ENCODE measurements around the gene C10orf67.
"Not testable (repeated sequence)": the region's sequence is repeated elsewhere in the genome, so short reads cannot be mapped to it uniquely, and the experiment has no call there.

C10orf67 gene

DNA sequence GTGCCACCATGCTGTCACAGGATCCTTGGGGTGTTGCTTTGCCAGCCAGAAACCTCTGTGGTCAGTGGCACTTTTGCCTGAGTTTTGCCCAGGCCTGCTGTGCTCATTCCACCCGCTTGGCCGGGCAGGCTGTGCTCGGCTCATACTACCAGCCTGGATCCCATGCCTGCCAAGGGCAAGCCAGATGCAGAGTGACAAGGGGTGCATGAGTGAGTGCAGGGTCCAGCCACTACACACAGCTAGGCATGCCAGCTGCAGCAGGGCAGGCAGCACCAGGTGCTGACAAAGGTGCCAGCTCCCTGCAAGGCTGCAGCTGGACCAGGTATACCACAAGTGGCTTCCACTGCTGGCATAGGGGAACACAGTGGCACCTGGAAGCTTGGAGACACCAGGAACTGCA lies 28.6 kb downstream of the C10orf67 start:
- no peak overlapping the region for H3K4me3 ChIP-seq (ENCODE audit: low read depth, low read length)
- TF ChIP-seq POLR2A (IDR thresholded peaks at IDR 0.05; ENCODE audit: extremely low read depth, insufficient read length) (no peak), MYC (IDR thresholded peaks at IDR 0.05; ENCODE audit: low read depth, low read length) (no peak)
- TF ChIP-seq, protein P1, sequence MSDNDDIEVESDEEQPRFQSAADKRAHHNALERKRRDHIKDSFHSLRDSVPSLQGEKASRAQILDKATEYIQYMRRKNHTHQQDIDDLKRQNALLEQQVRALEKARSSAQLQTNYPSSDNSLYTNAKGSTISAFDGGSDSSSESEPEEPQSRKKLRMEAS (IDR thresholded peaks at IDR 0.05; ENCODE audit: low read depth, low read length), result no peak
- DNase-seq (ENCODE audit: low read depth), result no peak

DNA sequence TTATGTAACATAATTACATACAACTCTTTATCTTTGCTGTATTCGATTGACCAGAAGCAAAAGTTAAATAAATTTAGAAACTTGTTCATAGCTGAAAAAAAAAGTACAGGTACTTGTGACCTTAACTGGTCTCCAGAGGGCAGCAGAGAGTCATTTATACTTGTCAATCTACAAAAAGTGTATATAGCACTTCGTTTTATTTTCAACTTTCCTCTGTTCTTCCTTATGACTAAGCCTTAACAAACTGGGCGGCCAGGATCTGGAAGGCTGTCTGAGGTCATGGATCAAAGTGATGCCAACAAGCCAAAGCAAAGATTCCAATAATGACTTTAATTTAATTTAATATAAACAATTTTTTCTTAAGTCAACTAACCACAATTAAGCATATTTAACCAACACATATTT lies 29.8 kb downstream of the C10orf67 start:
- H3K4me3 ChIP-seq (ENCODE audit: low read depth, low read length), result no peak overlapping the region
- DNase-seq (ENCODE audit: low read depth), result peak; percentile 64
- TF ChIP-seq, protein P1 (IDR thresholded peaks at IDR 0.05; ENCODE audit: low read depth, low read length), result no peak
- TF ChIP-seq MYC (IDR thresholded peaks at IDR 0.05; ENCODE audit: low read depth, low read length) (no peak), POLR2A (IDR thresholded peaks at IDR 0.05; ENCODE audit: extremely low read depth, insufficient read length) (no peak)
- TF ChIP-seq, protein P2, sequence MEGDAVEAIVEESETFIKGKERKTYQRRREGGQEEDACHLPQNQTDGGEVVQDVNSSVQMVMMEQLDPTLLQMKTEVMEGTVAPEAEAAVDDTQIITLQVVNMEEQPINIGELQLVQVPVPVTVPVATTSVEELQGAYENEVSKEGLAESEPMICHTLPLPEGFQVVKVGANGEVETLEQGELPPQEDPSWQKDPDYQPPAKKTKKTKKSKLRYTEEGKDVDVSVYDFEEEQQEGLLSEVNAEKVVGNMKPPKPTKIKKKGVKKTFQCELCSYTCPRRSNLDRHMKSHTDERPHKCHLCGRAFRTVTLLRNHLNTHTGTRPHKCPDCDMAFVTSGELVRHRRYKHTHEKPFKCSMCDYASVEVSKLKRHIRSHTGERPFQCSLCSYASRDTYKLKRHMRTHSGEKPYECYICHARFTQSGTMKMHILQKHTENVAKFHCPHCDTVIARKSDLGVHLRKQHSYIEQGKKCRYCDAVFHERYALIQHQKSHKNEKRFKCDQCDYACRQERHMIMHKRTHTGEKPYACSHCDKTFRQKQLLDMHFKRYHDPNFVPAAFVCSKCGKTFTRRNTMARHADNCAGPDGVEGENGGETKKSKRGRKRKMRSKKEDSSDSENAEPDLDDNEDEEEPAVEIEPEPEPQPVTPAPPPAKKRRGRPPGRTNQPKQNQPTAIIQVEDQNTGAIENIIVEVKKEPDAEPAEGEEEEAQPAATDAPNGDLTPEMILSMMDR (IDR thresholded peaks at IDR 0.05; ENCODE audit: low read depth, low read length), result peak; percentile 21

DNA sequence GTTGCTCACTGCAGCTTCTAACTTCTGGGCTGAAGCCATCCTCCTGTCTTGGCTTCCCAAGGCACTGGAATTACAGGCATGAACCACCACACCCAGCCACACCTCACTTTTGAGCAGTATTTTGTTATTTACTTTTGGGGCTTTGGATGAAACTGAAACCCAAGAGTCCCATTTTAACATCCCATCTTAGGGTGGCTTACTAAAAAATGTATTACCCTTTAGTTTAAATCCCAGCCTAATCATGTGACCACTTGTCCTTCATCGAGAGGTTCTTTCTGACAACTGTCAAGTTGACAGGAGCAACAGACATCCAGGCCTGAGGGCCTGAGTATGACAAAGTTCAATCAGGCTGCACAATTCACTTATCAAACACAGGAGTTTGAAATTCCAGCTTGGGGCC lies 33.6 kb downstream of the C10orf67 start:
- TF ChIP-seq MYC (IDR thresholded peaks at IDR 0.05; ENCODE audit: low read depth, low read length), result no peak
- TF ChIP-seq, protein P1 (IDR thresholded peaks at IDR 0.05; ENCODE audit: low read depth, low read length), result no peak
- TF ChIP-seq, protein P2 (IDR thresholded peaks at IDR 0.05; ENCODE audit: low read depth, low read length), result no peak
- TF ChIP-seq POLR2A (IDR thresholded peaks at IDR 0.05; ENCODE audit: extremely low read depth, insufficient read length), result no peak
- no peak for DNase-seq (ENCODE audit: low read depth)
- H3K4me3 ChIP-seq (ENCODE audit: low read depth, low read length), result no peak overlapping the region

DNA sequence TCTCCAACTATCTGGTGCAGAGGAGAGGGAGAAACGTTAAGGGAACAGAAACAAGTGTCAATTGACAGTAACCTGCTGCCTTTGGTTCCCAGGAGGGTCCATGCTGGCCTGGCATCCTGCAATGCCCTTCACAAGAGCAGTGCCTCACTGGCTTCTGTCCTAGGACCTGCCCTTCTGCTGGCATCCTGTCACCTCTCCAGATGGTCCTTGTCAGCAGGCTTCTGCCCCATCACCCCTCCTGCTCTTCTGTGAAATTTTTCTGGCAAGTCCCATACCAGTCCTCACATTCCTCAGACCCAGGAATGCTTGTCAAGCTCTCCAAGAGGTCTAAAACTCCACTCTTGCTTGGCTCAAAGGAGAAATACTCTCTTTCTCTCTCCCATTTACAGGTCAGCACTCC lies 34.2 kb downstream of the C10orf67 start:
- TF ChIP-seq, protein P2 (IDR thresholded peaks at IDR 0.05; ENCODE audit: low read depth, low read length), result no peak
- TF ChIP-seq, protein P1 (IDR thresholded peaks at IDR 0.05; ENCODE audit: low read depth, low read length), result no peak
- TF ChIP-seq MYC (IDR thresholded peaks at IDR 0.05; ENCODE audit: low read depth, low read length) (no peak), POLR2A (IDR thresholded peaks at IDR 0.05; ENCODE audit: extremely low read depth, insufficient read length) (no peak)
- no peak overlapping the region for H3K4me3 ChIP-seq (ENCODE audit: low read depth, low read length)
- DNase-seq (ENCODE audit: low read depth), result no peak

DNA sequence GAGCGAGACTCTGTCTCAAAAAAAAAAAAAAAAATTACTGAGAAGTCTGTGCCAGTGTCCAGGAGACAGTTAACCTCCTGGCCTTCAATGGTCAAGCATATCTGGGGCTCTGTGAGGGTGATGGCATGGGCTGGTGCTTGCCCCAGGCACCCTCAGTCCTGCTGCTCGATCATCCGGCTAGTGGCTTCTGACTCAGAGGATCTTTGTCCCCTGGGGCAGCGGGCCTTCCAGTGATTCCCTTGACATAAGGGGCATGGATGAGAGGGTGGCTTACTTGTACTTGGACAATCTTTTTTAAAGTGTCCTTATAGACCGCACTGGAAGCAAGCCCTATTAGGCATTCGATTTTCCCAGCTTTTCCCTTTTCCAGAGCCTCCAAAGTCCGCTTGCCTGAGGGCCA lies 44.6 kb downstream of the C10orf67 start:
- not testable (repeated sequence) for DNase-seq (ENCODE audit: low read depth); H3K4me3 ChIP-seq (ENCODE audit: low read depth, low read length)

DNA sequence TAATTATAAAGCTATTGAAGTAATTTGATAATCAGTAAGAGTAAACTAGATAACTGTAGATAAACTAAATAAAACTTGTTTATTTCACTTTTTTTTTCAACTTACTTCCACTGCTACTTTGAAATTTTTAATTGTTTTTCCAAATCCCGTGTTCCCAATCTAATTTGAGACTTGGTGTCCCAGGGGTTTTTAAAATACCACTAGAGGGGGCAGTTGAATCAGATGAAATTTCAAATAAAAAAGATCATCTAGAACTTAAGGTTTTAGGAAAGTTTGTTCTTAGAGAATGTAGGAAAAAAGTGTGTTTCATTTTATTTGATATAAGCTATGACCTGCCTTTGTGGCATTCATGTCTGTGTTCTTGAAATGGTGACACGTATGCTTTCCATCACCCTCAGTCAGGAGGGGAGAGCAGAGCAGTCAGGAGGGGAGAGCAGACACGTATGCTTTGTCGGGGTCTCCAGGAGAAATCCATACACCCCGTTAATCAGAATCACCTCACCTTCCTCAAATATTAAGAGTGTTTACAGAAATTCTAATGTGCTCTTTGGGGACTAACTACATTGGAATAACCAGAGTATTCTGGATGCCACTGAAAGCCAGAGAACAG lies 49.9 kb downstream of the C10orf67 start:
- H3K4me3 ChIP-seq (ENCODE audit: low read depth, low read length), result no peak overlapping the region
- no peak for TF ChIP-seq MYC (IDR thresholded peaks at IDR 0.05; ENCODE audit: low read depth, low read length)
- TF ChIP-seq, protein P2 (IDR thresholded peaks at IDR 0.05; ENCODE audit: low read depth, low read length), result peak; percentile 8
- no peak for TF ChIP-seq POLR2A (IDR thresholded peaks at IDR 0.05; ENCODE audit: extremely low read depth, insufficient read length)
- TF ChIP-seq, protein P1 (IDR thresholded peaks at IDR 0.05; ENCODE audit: low read depth, low read length), result no peak
- DNase-seq (ENCODE audit: low read depth), result no peak

All from NB4 (cell line).